Measurements from ENCODE around the gene CCNL2.

- TF ChIP-seq CTCF (IDR thresholded peaks at IDR 0.05), result no peak
- TF ChIP-seq POLR2A (IDR thresholded peaks at IDR 0.05), result no peak
These were observed 33.3 kb upstream of the CCNL2 start for GRCh38 chr1:1432274-1432950.

Data from lower leg skin (tissue), 3 donors.